A673 (cell line): ENCODE data around the gene VMAC. TPM values are rescaled to one million over a fixed set of nuclear protein-coding genes. Genes with fewer than 3 reads are reported as not detected.

Source experiments
- BruUV-seq: library from RNA; stranded (reverse); fragments of 400-500 nt; replicated peaks from 2 replicates; lab custom pipeline; 2021; lab: Mats Ljungman, UMichigan
- CTCF ChIA-PET: fragments of 300-600 bp; sonication (Branson Sonifier 250); formaldehyde crosslinking; loops from one replicate; lab custom pipeline; 2022; ENCODE audit warnings: antibody characterized with exemption; lab: Charles Lee
- POLR2A ChIA-PET: fragments of 300-600 bp; sonication (Branson Sonifier 250); formaldehyde crosslinking; loops from one replicate; lab custom pipeline; 2022; ENCODE audit warnings: antibody characterized with exemption; ENCODE audit not compliant: low non-redundant PET; lab: Charles Lee
- DNase-seq: peaks from one replicate; pipeline ENCODE4 v3.0.0-alpha.2; 2015; ENCODE audit warnings: low spot score
- H3K27ac ChIP-seq: fragments of 200-600 bp; sonication (generic); 2 replicates; pipeline ENCODE4 v1.5.1; 2016; ENCODE audit warnings: mixed run types, low read depth, mild to moderate bottlenecking, mixed read lengths, antibody characterized with exemption, low read length; ENCODE audit not compliant: poor library complexity, severe bottlenecking
- H3K27me3 ChIP-seq: fragments of 200-600 bp; sonication (generic); replicated peaks from 2 replicates; pipeline ENCODE4 v1.6.1; 2017; ENCODE audit warnings: mixed run types, low read depth, mild to moderate bottlenecking, mixed read lengths, antibody characterized with exemption, low read length; ENCODE audit not compliant: insufficient read depth, poor library complexity
- H3K36me3 ChIP-seq: fragments of 200-600 bp; sonication (generic); 2 replicates; pipeline ENCODE4 v1.6.1; 2016; ENCODE audit warnings: mixed run types, mild to moderate bottlenecking, mixed read lengths, antibody characterized with exemption, low read length; ENCODE audit not compliant: insufficient read depth, poor library complexity, severe bottlenecking
- H3K4me1 ChIP-seq: fragments of 200-600 bp; sonication (generic); 2 replicates; pipeline ENCODE4 v1.6.1; 2017; ENCODE audit warnings: mixed run types, mild to moderate bottlenecking, mixed read lengths, antibody characterized with exemption, low read length; ENCODE audit not compliant: insufficient read depth, poor library complexity, severe bottlenecking
- H3K4me3 ChIP-seq: fragments of 200-600 bp; sonication (generic); 2 replicates; pipeline ENCODE4 v1.5.1; 2016; ENCODE audit warnings: low read depth, mixed run types, mild to moderate bottlenecking, mixed read lengths, low read length; ENCODE audit not compliant: poor library complexity, severe bottlenecking
- H3K9me3 ChIP-seq: fragments of 200-600 bp; sonication (generic); 2 replicates; pipeline ENCODE4 v1.6.1; 2016; ENCODE audit warnings: mixed run types, low read depth, mild to moderate bottlenecking, mixed read lengths, antibody characterized with exemption, low read length; ENCODE audit not compliant: poor library complexity, severe bottlenecking
- CTCF ChIP-seq: fragments of 300-800, 200-600 bp; sonication (generic); conservative IDR thresholded peaks from 2 replicates; pipeline ENCODE4 v1.5.1; 2017; ENCODE audit warnings: low read depth, mild to moderate bottlenecking, antibody characterized with exemption, low read length, moderate library complexity, mixed read lengths
- EZH2 ChIP-seq: fragments of 200-600 bp; sonication (generic); IDR thresholded peaks from 2 replicates; pipeline ENCODE4 v1.6.1; 2017; ENCODE audit warnings: borderline replicate concordance, low read depth, mild to moderate bottlenecking, mixed read lengths, antibody characterized with exemption, low read length; ENCODE audit not compliant: poor library complexity, severe bottlenecking
- intact Hi-C: fragments of 100-400 bp; cut with micrococcal nuclease; formaldehyde crosslinking; loops from one replicate; pipeline ENCODE4 v1.10.0; 2022; ENCODE audit not compliant: unreplicated experiment
- total RNA-seq: library from RNA; stranded (reverse); gene quantifications from 2 replicates; pipeline ENCODE4 v1.2.3, GENCODE V29; 2021

VMAC gene
- total RNA-seq, 1 experiment from 2014 or later = 0.67 TPM

DNA sequence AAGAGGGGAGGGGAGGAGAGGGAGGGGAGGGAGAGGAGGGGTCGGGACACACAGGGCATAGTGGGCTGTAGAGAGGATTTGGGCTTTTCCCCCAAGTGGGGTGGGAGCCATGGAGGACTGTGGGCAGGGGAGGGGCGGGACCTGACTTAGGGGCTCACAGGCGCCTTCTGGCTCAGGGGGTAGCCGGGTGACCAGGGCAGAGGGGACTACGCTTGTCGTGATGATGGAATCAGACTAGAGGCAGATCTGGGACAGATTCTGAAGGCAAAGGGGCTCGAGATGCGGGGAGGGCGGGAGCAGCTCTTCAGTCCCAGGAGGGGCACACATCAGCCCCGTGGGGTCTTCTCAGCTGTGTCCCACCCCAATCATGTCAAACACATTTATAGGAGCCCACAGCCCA lies 14.6 kb upstream of the VMAC start:
- POLR2A ChIA-PET = no interaction called here
- intact Hi-C loops = no loop called here

GRCh38 chr19:5891572-5891937 lies 13.1 kb upstream of the VMAC start:
- DNase-seq = no peak
- Histone ChIP-seq H3K36me3 (peaks cover 10% of the 10 kb centered on the region), H3K27ac (no peak overlapping the region), H3K27me3 (no peaks in the 10 kb centered on the region), H3K4me3 (no peak overlapping the region), H3K4me1 (peaks cover 16% of the 10 kb centered on the region), H3K9me3 (no peaks in the 10 kb centered on the region)
- intact Hi-C loops = no loop called here
- POLR2A ChIA-PET = interaction anchor here (0.6 kb wide), 1 partner anchor 973 kb away, joined by 10 read pairs; no protein-coding TSS in a partner anchor
- CTCF ChIA-PET = interaction anchor here (2.9 kb wide), 1 partner anchor 88 kb away, joined by 23 read pairs; no protein-coding TSS in a partner anchor
- no peak for TF ChIP-seq CTCF
- TF ChIP-seq EZH2 = no peak
- no TSS peak for BruUV-seq

More for the DNA sequence above, 14.6 kb upstream of the VMAC start:
- Histone ChIP-seq H3K27me3 (no peaks in the 10 kb centered on the region), H3K27ac (no peak overlapping the region), H3K4me1 (peaks cover 16% of the 10 kb centered on the region), H3K4me3 (no peak overlapping the region), H3K9me3 (no peaks in the 10 kb centered on the region), H3K36me3 (peaks cover under 1% of the 10 kb centered on the region)
- DNase-seq = no peak
- CTCF ChIA-PET = interaction anchor here (2.9 kb wide), 1 partner anchor 86 kb away, joined by 23 read pairs; no protein-coding TSS in a partner anchor
- no TSS peak for BruUV-seq
- TF ChIP-seq EZH2 (no peak), CTCF (no peak)

GRCh38 chr19:5891938-5892771 lies 12.5 kb upstream of the VMAC start:
- Histone ChIP-seq H3K36me3 (peaks cover 10% of the 10 kb centered on the region), H3K4me3 (no peak overlapping the region), H3K9me3 (no peaks in the 10 kb centered on the region), H3K27ac (no peak overlapping the region), H3K4me1 (peaks cover 16% of the 10 kb centered on the region), H3K27me3 (no peaks in the 10 kb centered on the region)
- intact Hi-C loops = loop anchor here (2.0 kb wide), 1 partner anchor 87 kb away; the partner anchor contains the start of gene NRTN
- POLR2A ChIA-PET = no interaction called here
- DNase-seq = no peak
- TF ChIP-seq CTCF = peak; percentile 76
- no peak for TF ChIP-seq EZH2
- CTCF ChIA-PET = interaction anchor here (0.5 to 2.9 kb wide), 2 partner anchors 8 to 88 kb away, joined by 4 to 23 read pairs; no protein-coding TSS in a partner anchor
- BruUV-seq = no TSS peak
